ENCODE data around the gene TLN1. TPM values are rescaled to one million over a fixed set of nuclear protein-coding genes. Genes with fewer than 3 reads are reported as not detected.

The TLN1 gene
- total RNA-seq, 1 experiment from 2014 or later = 109 TPM

DNA sequence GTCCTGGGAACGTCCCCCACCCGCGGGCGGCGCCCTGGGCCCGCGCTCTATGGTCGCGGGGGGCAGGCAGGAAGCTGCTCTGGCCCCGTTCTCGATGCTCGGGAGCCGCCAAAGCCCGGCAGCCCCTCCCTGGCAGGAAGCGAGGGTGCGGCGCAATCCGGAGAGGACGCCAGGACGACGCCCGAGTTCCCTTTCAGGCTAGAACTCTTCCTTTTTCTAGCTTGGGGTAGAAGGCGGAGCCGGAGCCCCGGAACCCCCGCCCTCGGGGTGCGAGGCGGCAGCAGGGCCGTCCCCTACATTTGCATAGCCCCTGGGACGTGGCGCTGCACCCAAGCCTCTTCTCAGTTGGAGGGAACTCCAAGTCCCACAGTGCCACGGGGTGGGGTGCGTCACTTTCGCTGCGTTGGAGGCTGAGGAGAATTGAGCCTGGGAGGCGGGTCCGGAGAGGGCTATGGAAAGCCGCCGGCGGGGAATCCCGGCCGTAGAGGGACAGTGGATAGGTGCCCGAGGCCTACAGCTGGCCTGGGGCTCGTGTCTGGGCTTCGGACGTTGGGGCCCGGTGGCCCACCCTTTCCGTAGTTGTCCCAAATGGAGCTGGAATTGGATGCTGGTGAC, at the start of gene TLN1, which contains the start of gene CREB3 (continued):
- TF ChIP-seq, protein P1, sequence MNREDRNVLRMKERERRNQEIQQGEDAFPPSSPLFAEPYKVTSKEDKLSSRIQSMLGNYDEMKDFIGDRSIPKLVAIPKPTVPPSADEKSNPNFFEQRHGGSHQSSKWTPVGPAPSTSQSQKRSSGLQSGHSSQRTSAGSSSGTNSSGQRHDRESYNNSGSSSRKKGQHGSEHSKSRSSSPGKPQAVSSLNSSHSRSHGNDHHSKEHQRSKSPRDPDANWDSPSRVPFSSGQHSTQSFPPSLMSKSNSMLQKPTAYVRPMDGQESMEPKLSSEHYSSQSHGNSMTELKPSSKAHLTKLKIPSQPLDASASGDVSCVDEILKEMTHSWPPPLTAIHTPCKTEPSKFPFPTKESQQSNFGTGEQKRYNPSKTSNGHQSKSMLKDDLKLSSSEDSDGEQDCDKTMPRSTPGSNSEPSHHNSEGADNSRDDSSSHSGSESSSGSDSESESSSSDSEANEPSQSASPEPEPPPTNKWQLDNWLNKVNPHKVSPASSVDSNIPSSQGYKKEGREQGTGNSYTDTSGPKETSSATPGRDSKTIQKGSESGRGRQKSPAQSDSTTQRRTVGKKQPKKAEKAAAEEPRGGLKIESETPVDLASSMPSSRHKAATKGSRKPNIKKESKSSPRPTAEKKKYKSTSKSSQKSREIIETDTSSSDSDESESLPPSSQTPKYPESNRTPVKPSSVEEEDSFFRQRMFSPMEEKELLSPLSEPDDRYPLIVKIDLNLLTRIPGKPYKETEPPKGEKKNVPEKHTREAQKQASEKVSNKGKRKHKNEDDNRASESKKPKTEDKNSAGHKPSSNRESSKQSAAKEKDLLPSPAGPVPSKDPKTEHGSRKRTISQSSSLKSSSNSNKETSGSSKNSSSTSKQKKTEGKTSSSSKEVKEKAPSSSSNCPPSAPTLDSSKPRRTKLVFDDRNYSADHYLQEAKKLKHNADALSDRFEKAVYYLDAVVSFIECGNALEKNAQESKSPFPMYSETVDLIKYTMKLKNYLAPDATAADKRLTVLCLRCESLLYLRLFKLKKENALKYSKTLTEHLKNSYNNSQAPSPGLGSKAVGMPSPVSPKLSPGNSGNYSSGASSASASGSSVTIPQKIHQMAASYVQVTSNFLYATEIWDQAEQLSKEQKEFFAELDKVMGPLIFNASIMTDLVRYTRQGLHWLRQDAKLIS (CRISPR knock-in tag; IDR thresholded peaks at IDR 0.05; ENCODE audit: borderline replicate concordance) = 0 out of 2 replicates have a peak, but pooled peaks have one; percentile 41
- no peak for TF ChIP-seq NFATC4 (CRISPR knock-in tag; IDR thresholded peaks at IDR 0.05)
- no peak for TF ChIP-seq ZNF219 (CRISPR knock-in tag; IDR thresholded peaks at IDR 0.05; ENCODE audit: borderline replicate concordance)
- TF ChIP-seq ZNF671 (CRISPR knock-in tag; IDR thresholded peaks at IDR 0.05) = no peak
- peak; percentile 87 for TF ChIP-seq CREM (CRISPR knock-in tag; IDR thresholded peaks at IDR 0.05)
- TF ChIP-seq, protein P2, sequence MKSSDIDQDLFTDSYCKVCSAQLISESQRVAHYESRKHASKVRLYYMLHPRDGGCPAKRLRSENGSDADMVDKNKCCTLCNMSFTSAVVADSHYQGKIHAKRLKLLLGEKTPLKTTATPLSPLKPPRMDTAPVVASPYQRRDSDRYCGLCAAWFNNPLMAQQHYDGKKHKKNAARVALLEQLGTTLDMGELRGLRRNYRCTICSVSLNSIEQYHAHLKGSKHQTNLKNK (CRISPR knock-in tag; IDR thresholded peaks at IDR 0.05) = no peak
- TF ChIP-seq, protein P3, sequence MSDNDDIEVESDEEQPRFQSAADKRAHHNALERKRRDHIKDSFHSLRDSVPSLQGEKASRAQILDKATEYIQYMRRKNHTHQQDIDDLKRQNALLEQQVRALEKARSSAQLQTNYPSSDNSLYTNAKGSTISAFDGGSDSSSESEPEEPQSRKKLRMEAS (CRISPR knock-in tag; IDR thresholded peaks at IDR 0.05) = peak; percentile 58; the same call in 1 of the 2 replicates
- TF ChIP-seq FOXK1 (CRISPR knock-in tag; IDR thresholded peaks at IDR 0.05) = peak; percentile 89
- no peak for TF ChIP-seq ZNF416 (CRISPR knock-in tag; IDR thresholded peaks at IDR 0.05)
- TF ChIP-seq JAZF1 (CRISPR knock-in tag; IDR thresholded peaks at IDR 0.05) = no peak
- TF ChIP-seq, protein P4, sequence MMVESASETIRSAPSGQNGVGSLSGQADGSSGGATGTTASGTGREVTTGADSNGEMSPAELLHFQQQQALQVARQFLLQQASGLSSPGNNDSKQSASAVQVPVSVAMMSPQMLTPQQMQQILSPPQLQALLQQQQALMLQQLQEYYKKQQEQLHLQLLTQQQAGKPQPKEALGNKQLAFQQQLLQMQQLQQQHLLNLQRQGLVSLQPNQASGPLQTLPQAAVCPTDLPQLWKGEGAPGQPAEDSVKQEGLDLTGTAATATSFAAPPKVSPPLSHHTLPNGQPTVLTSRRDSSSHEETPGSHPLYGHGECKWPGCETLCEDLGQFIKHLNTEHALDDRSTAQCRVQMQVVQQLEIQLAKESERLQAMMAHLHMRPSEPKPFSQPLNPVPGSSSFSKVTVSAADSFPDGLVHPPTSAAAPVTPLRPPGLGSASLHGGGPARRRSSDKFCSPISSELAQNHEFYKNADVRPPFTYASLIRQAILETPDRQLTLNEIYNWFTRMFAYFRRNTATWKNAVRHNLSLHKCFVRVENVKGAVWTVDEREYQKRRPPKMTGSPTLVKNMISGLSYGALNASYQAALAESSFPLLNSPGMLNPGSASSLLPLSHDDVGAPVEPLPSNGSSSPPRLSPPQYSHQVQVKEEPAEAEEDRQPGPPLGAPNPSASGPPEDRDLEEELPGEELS (CRISPR knock-in tag; IDR thresholded peaks at IDR 0.05) = no peak
- TF ChIP-seq CBFB (CRISPR knock-in tag; IDR thresholded peaks at IDR 0.05; ENCODE audit: low read depth) = no peak
- TF ChIP-seq, protein P5, sequence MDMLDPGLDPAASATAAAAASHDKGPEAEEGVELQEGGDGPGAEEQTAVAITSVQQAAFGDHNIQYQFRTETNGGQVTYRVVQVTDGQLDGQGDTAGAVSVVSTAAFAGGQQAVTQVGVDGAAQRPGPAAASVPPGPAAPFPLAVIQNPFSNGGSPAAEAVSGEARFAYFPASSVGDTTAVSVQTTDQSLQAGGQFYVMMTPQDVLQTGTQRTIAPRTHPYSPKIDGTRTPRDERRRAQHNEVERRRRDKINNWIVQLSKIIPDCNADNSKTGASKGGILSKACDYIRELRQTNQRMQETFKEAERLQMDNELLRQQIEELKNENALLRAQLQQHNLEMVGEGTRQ (CRISPR knock-in tag; IDR thresholded peaks at IDR 0.05) = peak; percentile 9; the same call in 1 of the 2 replicates

DNA sequence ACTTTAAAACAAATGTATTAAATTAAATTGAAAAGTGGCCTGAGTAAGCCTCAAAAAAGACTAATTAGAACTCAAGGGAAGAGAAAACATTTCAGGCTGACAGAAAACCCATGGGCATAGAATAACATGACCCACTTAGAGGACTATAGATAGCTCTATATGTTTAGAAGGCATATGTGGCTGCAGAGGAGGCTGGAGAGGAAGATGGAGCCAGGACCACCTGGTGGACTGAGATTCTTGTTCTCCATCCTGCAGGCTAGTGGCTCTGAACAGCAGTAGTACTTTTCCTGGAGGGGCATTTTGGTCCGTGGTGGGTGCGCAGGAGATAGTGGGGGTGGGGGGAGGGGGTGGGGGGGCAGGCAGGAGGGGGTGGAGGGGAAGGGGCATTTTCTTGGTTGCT, 49.1 kb upstream of the TLN1 start:
- peaks cover 5% of the 10 kb centered on the region for H3K9me3 Mint-ChIP-seq
- TF ChIP-seq, protein P6, sequence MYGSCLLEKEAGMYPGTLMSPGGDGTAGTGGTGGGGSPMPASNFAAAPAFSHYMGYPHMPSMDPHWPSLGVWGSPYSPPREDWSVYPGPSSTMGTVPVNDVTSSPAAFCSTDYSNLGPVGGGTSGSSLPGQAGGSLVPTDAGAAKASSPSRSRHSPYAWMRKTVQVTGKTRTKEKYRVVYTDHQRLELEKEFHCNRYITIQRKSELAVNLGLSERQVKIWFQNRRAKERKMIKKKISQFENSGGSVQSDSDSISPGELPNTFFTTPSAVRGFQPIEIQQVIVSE (CRISPR knock-in tag; IDR thresholded peaks at IDR 0.05; ENCODE audit: borderline replicate concordance) = no peak
- TF ChIP-seq, protein P7, sequence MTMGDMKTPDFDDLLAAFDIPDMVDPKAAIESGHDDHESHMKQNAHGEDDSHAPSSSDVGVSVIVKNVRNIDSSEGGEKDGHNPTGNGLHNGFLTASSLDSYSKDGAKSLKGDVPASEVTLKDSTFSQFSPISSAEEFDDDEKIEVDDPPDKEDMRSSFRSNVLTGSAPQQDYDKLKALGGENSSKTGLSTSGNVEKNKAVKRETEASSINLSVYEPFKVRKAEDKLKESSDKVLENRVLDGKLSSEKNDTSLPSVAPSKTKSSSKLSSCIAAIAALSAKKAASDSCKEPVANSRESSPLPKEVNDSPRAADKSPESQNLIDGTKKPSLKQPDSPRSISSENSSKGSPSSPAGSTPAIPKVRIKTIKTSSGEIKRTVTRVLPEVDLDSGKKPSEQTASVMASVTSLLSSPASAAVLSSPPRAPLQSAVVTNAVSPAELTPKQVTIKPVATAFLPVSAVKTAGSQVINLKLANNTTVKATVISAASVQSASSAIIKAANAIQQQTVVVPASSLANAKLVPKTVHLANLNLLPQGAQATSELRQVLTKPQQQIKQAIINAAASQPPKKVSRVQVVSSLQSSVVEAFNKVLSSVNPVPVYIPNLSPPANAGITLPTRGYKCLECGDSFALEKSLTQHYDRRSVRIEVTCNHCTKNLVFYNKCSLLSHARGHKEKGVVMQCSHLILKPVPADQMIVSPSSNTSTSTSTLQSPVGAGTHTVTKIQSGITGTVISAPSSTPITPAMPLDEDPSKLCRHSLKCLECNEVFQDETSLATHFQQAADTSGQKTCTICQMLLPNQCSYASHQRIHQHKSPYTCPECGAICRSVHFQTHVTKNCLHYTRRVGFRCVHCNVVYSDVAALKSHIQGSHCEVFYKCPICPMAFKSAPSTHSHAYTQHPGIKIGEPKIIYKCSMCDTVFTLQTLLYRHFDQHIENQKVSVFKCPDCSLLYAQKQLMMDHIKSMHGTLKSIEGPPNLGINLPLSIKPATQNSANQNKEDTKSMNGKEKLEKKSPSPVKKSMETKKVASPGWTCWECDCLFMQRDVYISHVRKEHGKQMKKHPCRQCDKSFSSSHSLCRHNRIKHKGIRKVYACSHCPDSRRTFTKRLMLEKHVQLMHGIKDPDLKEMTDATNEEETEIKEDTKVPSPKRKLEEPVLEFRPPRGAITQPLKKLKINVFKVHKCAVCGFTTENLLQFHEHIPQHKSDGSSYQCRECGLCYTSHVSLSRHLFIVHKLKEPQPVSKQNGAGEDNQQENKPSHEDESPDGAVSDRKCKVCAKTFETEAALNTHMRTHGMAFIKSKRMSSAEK (CRISPR knock-in tag; IDR thresholded peaks at IDR 0.05; ENCODE audit: borderline replicate concordance) = no peak
- TF ChIP-seq ZBTB21 (CRISPR knock-in tag; IDR thresholded peaks at IDR 0.05; ENCODE audit: borderline replicate concordance) (no peak), MXD4 (CRISPR knock-in tag; IDR thresholded peaks at IDR 0.05; ENCODE audit: borderline replicate concordance) (no peak)
- TF ChIP-seq, protein P4 (CRISPR knock-in tag; IDR thresholded peaks at IDR 0.05) = no peak

More for the DNA sequence above, 49.1 kb upstream of the TLN1 start:
- POLR2A ChIA-PET = no interaction called here
- CTCF ChIA-PET = interaction anchor here (0.7 to 2.8 kb wide), 2 partner anchors 9 to 18 kb away, joined by 3 to 11 read pairs; no protein-coding TSS in a partner anchor
- H3K36me3 Mint-ChIP-seq = peaks cover 15% of the 10 kb centered on the region
- H3K27me3 Mint-ChIP-seq (ENCODE audit: low read depth) = no peaks in the 10 kb centered on the region
- H3K27ac Mint-ChIP-seq = no peak overlapping the region
- no peak overlapping the region for H3K4me3 Mint-ChIP-seq
- DNase-seq (ENCODE audit: low spot score) = no peak
- H3K4me1 Mint-ChIP-seq = peaks cover 2% of the 10 kb centered on the region
- ATAC-seq = no peak

All from WTC11 (cell line).